Neural crest cell (in vitro differentiated cells): ENCODE measurements around the gene SUSD4. TPM values are rescaled to one million over a fixed set of nuclear protein-coding genes. Genes with fewer than 3 reads are reported as not detected.
A peak's percentile ranks its signal among the peaks of the same experiment; 100 is the strongest.

Source experiments
- DNase-seq: peaks from one replicate; pipeline ENCODE4 v3.0.0; 2021; ENCODE audit warnings: low read depth, mixed read lengths, low spot score
- H3K27ac Mint-ChIP-seq: one replicate; pipeline ENCODE4 v1.8.0; 2021; ENCODE audit warnings: mild to moderate bottlenecking, mixed read lengths; ENCODE audit not compliant: unreplicated experiment
- H3K27me3 Mint-ChIP-seq: 2 replicates; pipeline ENCODE4 v1.8.0; 2021; ENCODE audit warnings: low read depth, mild to moderate bottlenecking, mixed read lengths
- H3K36me3 Mint-ChIP-seq: 2 replicates; pipeline ENCODE4 v1.8.0; 2021; ENCODE audit warnings: low read depth, mild to moderate bottlenecking, mixed read lengths
- H3K4me1 Mint-ChIP-seq: 2 replicates; pipeline ENCODE4 v1.8.0; 2021; ENCODE audit warnings: mixed read lengths
- H3K4me3 Mint-ChIP-seq: one replicate; pipeline ENCODE4 v1.8.0; 2021; ENCODE audit warnings: mild to moderate bottlenecking, mixed read lengths
- H3K9me3 Mint-ChIP-seq: 2 replicates; pipeline ENCODE4 v1.8.0; 2021; ENCODE audit warnings: mixed read lengths
- CTCF ChIP-seq: fragments of 200-600 bp; sonication (generic); conservative IDR thresholded peaks from 2 replicates; pipeline ENCODE4 v1.5.0; 2021; ENCODE audit warnings: antibody characterized with exemption, mild to moderate bottlenecking
- total RNA-seq: library from RNA; stranded (reverse); gene quantifications from 2 replicates; pipeline ENCODE4 v1.2.1, GENCODE V29; 2021

Gene SUSD4
- total RNA-seq, 1 donor from 2014 or later: 0.56 TPM

- Mint-ChIP-seq H3K36me3 (no peaks in the 10 kb centered on the region), H3K27ac (no peak overlapping the region), H3K9me3 (peaks cover 3% of the 10 kb centered on the region), H3K4me3 (no peak overlapping the region), H3K27me3 (no peaks in the 10 kb centered on the region), H3K4me1 (peaks cover 11% of the 10 kb centered on the region)
- no peak for TF ChIP-seq CTCF
- no peak for DNase-seq
Measured at GRCh38 chr1:223207293-223208066, 156.5 kb downstream of the SUSD4 start.

GRCh38 chr1:223204424-223204823 is 159.6 kb downstream of the SUSD4 start:
- peaks cover 3% of the 10 kb centered on the region for H3K9me3 Mint-ChIP-seq
- no peak overlapping the region for H3K4me3 Mint-ChIP-seq
- H3K4me1 Mint-ChIP-seq: peaks cover 7% of the 10 kb centered on the region
- TF ChIP-seq CTCF: no peak
- no peak overlapping the region for H3K27ac Mint-ChIP-seq
- H3K36me3 Mint-ChIP-seq: no peaks in the 10 kb centered on the region
- H3K27me3 Mint-ChIP-seq: peaks cover 7% of the 10 kb centered on the region
- no peak for DNase-seq

- Mint-ChIP-seq H3K9me3 (peaks cover 3% of the 10 kb centered on the region), H3K4me3 (no peak overlapping the region), H3K4me1 (peaks cover 1% of the 10 kb centered on the region), H3K27me3 (peaks cover 7% of the 10 kb centered on the region), H3K36me3 (no peaks in the 10 kb centered on the region), H3K27ac (no peak overlapping the region)
- no peak for DNase-seq
- no peak for TF ChIP-seq CTCF
Measured at GRCh38 chr1:223203694-223204093, 160.3 kb downstream of the SUSD4 start.

- Mint-ChIP-seq H3K4me3 (no peak overlapping the region), H3K27me3 (peaks cover 9% of the 10 kb centered on the region), H3K9me3 (peaks cover 3% of the 10 kb centered on the region), H3K36me3 (no peaks in the 10 kb centered on the region), H3K4me1 (no peaks in the 10 kb centered on the region), H3K27ac (peak overlapping the region; percentile 19)
- DNase-seq: no peak
- no peak for TF ChIP-seq CTCF
Measured at GRCh38 chr1:223203034-223203408, 161.0 kb downstream of the SUSD4 start.

GRCh38 chr1:223202376-223203033 is 161.5 kb downstream of the SUSD4 start:
- Mint-ChIP-seq H3K36me3 (no peaks in the 10 kb centered on the region), H3K27ac (no peak overlapping the region), H3K9me3 (peaks cover 3% of the 10 kb centered on the region), H3K4me1 (no peaks in the 10 kb centered on the region), H3K4me3 (no peak overlapping the region), H3K27me3 (peaks cover 9% of the 10 kb centered on the region)
- no peak for TF ChIP-seq CTCF
- DNase-seq: no peak
